DMS 273 treated with DMSO at 0.1 percent for 48 hours (cell line): ENCODE data around the gene PKIG.

Source experiments
- DNase-seq: peaks from one replicate; lab custom pipeline; 2025; lab: John Stamatoyannopoulos, UW

The PKIG gene

DNA sequence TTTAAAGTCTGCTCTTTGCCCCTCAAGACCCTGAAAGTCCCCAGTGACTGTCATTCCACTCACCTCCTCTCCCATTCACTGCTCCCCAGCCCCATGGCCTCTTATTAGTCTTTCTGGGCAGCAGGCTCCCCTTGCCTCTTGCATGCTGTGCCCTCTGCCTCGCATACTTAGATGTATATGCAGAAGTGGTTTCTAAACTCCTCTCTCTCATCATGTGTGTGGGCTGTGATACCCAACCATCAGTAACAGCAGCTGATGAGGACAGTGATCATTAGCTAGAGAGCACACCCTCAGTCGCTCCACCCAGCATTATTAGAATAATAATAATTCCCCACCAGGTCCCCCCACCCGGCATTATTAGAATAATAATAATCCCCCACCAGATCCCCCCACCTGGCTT, 14.5 kb downstream of the PKIG start:
- DNase-seq = no peak

DNA sequence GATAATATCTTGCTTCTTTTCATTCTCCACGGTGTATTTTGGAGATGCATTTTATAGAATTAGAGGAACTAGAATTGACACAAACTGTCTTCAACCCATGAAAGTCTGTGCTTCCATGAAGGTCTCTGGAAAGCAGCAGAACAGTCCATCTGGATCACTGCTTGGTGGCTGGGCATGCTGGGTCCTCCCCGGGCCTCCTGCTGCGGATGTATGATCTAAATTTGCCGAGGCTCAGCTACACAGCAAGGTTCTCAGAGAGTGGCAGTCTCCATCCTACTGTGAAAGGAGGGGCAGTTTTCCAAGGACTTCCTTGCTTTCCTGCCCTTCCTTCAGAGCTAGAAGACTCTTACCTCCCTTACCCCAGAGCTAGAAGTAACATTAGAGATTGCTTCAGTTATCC, 15.1 kb downstream of the PKIG start:
- no peak for DNase-seq

DNA sequence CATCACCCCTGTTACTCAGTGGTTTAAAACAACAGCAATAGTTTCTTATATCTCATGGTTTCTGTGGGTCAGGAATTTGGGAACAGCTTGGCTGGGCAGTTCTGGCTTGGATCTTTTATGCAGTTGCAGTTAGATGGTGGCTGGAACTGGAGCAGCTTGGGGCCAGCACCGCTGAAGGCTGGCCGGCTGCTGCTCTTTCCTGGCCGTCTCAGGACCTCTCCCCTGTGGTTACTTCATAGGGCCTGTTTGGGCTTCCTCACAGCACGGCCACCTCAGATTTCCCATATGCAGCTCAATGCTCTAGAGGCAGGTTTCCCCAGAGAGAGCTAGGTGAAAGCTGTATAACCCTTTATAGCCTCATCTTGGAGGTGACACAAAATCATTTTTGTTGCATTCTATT, 15.6 kb downstream of the PKIG start:
- no peak for DNase-seq

DNA sequence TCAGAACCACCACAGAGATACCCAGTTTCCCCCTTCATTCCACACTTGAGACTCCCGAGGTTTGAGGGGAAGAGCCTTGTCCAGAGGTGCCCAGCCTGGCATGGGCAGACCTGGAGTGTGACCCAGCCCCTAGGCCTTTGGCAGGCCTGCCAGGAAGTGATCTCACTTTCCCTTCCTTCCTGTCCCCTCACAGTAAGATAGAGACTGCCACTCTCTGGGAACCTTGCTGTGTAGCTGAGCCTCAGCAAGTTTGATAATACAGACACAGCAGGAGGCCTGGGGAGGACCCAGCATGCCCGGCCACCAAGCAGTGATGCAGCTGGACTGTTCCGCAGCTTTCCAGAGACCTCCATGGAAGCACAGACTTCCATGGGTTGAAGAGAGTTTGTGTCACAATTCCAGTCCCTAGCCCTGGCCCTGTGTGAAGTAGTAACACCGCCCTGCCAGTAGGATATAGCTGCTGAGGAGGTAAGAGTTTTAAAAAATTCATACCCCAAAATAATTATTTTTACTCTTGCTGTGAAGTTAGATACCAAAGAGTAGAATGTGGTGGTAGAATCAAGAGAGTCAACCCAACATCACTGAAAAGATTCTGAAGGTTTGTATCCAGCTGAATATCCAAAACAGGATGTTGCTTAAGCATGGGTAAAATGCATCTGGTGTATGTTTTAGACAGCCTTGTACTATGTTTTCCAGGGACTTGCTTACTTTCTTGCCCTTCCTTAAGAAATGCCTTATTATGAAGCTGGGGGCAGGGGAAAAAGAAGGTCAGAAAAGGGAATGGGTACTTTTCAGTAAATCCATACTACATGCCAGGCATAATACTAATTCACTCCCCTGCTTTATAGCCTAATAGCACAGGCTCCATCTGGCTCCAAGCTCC, 16.3 kb downstream of the PKIG start:
- DNase-seq = no peak

DNA sequence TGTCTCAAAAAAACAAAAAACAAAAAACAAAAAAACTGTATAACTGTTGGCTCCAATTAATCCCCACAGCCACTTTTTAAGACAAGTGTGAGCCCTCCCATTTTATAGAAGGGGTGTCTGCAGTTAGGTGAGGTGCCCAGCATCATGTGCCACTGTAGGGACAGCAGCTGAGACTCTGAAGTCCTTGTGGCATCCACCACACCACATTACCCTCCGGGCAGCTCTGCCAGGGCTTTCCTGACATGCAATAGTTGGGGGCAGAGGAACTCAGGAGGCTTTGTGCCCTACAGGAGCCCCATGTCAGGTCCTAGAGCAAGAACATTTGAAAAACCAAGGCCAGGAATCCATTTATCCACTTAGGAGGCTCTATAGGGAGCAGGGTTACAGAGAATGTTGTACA, 17.3 kb downstream of the PKIG start:
- DNase-seq = no peak

DNA sequence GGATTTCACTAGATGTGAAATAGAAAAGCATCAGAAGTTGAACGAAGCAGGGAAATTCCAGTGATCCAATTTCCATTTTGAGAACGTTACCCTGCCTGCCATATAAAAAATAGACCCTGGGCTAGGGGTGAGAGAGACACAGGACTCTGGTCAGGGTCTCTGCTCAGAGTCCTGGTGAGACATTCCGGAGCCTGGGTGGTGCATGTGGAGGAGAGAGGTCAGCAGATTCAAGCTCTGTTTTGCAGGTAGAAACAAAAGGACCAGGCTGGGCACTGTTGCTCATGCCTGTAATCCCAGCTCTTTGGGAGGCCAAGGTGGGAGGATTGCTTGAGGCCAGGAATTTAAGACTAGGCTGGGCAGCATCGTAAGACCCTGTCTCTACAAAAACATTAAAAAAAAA, 17.9 kb downstream of the PKIG start:
- no peak for DNase-seq

DNA sequence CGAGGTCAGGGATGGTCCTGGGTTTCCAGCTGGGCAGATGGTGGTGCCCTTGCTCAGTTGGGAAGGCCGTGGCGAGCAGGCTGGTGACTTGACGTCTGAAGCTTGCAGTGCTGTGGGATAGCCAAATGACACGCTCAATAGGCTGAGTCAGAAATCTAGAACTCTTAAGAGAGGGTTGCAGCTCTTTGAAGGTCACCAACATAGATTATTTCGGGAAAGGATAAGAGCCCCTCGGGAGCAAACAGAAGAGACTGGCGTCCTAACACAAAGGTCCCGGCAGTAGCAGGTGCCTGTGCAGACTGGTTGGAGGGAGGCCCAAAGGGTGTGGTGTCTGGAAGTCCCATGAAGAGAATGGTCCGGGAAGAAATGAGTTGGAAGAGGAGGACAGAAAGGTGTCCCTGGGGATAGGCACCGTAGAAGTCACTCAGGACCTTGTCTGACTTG, 18.4 kb downstream of the PKIG start:
- no peak for DNase-seq

DNA sequence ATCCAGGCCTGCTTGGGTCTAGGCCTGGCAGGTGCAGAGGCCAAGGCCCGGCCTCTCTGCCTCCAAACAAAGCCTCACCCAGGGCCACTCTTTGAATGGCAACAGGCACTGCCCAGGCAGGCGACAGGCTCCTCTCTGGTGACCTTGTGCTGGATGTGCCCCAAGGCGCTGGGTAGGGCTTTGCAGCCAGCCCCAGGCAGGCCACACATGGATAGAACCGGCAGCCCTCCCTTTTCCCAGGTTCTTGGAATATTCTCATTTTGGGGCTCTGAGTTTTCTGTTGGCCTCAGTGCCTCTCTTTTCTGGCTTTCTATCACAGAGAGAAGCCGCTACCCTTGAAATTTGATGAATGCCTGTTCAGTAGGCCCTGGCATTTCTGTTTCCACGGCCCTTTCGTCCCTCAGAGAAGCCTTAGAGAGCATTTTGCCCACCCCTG, 18.9 kb downstream of the PKIG start:
- DNase-seq = no peak

DNA sequence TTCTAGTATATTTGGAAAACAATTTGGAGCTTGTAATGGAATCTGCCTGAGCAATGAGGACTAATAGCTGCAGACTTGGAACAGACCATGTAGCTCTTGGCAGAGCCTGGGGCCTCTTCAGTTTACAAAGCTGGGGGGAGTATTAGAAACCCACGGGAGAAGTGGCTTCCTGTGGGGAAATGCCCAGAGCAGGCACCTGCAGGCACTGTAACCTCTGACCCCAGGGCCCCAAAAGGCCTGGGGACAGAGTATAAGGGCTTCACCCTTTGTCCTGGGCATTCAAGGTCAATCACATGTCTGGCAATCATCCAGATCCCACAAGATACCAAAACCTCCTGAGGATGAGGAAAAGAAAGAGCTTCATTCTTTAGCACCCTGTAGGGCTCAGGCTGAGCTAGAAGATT, 19.4 kb downstream of the PKIG start:
- DNase-seq = no peak

DNA sequence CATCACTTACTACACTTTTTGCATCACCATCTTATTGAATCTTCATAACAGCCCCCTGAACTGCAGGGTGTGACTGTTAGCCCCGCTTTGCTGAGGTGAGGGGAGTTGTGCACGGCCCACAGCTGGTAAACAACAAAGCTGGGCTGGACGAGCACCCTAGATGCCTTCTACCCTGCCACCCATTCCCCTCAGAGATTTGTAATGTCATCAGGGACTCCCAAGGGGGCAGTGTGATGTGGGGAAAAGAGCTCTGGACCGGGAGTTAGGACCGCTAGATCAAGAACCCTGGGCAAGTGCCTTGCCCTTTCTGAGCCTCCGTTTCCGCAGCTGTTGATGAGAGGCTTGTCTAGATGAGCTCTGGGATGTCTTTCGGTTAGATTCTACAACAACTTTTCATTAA, 20.9 kb downstream of the PKIG start:
- no peak for DNase-seq

DNA sequence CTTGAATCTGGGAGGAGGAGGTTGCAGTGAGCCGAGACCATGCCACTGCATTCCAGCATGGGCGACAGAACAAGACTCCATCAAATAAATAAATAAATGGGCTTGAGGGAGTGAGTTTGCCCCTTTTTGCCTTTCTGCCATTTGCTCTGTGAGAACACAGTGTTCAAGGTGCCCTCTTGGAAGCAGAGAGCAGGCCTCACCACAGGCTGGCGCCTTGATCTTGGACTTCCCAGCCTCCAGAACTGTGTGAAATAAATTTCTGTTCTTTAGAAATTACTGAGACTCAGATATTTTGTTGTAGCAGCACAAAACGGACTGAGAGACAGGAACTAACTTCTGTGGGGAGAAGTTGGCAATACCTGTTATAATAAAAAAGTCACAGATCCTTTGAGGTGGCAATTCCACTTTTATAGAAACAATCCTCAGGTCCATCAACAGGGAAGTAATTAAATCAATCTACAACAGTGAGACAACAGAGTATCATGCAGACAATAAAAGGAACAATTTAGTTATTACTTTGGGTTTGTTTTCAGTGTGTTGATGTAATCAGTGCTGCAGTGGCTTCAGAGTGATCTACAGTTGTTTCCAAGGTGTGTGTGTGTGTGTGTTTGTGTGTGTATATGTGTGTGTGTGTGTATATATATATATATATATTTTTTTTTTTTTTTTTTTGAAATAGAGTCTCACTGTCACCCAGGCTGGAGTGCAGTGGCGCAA, 24.5 kb downstream of the PKIG start:
- no peak for DNase-seq

DNA sequence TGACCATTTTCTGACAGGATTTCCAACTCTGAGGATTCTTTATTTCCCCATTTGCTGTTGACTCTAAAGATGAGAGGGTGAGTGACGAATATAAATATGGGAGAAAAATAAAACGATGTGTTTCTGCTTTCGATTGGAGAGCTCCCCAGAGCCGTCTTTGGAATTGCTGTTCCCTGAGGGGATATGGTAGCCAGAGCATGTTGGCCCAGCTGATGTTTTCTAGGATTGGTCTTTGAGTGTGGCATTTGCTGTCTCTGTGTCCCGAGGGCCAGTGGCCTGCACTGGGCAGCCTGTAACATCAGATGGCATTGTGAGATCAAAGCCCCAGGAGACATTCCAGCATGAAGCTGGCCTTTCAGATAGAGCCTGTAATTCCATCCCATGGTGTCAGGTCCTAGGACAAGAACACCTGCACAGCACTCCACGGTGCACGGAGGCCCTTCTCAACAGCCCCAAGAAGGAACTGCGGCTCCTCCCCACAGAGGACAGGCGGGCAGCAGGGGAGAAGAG, 26.7 kb downstream of the PKIG start:
- no peak for DNase-seq

DNA sequence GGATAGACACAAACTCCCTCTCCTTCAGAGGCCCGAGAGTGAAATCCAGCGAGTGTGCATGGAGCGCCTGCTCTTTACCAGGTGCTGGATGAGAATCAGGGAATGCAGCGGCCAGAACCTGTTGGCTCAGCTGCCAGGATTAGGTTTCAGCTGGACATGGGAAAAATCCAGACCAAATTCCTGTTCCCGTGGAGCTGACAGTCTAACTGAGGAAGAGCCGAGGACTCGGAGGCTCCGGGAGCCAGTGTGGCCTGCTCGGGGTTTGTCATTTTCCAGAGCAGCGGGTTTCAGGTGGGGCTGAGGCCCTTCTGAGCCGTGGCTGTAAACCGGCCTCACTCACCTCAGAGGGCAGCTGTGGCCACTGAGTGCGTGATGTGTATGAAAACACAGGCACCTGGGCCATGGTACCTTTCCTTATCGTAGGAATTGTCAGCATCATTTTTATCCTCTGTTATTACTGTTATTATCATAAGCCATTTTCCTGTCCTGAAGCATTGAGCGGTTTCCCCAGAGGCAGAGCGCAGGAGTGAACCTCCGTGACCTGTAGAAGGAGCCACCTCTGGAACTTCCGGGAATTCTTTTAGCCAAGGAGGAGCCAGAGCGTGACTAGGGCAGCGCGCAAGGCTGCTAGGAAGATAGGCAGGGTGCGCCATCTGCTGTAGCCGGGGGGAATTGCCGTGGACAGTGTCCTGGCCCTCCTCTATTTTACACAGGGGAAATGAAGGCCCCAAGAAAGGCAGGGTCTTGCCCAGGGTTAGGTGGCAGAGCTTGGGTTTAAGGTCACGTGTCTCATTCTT, 27.3 kb downstream of the PKIG start:
- DNase-seq = peak; percentile 67

DNA sequence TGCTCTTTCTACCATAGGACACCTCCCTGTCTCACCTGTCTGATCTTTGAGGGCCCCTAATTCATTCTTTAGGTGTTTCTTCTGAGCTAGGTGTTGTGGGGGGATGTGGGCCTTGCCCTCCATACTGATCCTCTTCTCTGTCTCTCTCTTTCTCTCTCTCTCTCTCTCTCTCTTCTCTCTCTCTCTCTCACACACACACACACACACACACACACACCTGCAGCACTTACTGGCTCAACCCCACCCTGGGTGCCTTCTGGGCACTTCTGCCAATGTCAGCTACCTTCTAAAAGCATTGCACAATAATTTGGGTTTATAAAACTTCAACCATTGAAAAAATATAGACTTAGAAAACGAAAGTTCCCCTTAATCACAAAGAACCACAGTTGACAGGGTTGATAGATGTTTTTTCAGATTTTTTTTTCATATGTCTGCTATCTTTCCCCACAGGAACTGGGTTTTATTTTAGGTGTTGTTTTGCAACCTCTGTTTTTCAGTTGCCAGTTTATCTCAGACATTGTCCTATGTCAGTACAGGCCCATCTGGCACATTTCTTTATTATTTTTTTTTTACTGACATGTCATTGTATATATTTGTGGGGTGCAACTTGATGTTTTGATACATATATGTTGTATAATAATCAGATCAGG, 28.1 kb downstream of the PKIG start:
- DNase-seq = no peak

DNA sequence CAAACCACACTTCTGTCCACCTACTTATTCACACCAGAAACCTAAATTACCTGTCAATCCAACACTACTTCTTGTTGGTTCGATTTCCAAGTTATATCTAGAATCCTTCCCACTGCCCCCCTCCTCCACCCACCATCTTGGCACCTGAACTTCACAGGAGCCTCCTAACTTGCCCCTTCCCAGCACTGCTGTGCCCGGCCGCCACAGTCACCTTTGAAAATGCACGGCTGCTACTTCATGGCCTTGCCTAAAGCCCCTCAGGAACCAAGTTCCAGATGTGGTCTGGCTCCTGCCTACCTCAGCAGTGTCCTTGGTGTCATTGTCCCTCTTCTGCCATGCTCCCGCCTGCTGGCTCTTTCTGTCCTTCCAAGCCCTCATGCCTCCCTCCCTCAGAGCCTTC, 31.2 kb downstream of the PKIG start:
- no peak for DNase-seq

DNA sequence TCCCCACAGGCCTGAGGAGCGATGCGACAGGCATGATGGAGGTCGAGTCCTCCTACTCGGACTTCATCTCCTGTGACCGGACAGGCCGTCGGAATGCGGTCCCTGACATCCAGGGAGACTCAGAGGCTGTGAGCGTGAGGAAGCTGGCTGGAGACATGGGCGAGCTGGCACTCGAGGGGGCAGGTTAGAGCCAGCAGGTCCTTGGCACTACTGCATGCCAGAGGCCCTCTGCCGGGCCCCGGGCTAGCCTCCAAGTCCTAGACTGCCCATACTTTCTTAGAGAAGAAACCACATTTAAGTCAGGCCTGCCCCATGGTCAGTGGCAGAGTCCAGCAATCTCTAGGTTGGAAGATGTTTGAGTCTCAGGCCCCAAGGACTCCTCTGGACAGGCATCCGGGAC, 32.1 kb downstream of the PKIG start:
- DNase-seq = no peak

DNA sequence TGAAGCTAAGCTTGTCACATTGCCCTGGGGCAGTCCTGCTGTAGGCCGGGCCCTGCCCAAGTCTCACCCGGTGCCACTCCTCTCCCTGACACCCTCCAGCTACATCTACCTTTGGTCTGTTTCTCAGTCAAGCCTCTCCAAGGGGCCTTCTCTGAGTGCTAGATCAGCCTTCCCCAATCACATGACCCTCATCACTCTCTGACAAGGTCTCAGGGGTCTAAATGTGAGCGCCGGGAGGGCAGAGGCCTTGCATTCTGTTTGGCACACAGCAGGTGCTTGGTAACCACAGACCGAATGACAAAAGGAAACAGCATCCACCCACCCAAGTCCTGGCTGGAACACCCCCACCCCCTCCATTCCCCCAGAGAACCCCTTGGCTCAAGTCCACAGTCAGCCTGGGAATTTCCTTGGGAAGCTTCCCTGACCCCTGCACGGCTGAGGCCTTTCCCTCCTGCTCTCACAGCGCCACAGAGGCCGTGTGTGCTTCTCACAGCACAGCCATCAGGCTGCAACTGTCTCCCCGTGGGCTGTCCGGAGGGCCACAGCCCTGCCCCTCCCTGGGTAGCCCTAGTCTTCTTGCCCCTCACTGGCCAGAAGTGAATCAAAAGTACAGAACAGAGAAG, 32.9 kb downstream of the PKIG start:
- DNase-seq = no peak

DNA sequence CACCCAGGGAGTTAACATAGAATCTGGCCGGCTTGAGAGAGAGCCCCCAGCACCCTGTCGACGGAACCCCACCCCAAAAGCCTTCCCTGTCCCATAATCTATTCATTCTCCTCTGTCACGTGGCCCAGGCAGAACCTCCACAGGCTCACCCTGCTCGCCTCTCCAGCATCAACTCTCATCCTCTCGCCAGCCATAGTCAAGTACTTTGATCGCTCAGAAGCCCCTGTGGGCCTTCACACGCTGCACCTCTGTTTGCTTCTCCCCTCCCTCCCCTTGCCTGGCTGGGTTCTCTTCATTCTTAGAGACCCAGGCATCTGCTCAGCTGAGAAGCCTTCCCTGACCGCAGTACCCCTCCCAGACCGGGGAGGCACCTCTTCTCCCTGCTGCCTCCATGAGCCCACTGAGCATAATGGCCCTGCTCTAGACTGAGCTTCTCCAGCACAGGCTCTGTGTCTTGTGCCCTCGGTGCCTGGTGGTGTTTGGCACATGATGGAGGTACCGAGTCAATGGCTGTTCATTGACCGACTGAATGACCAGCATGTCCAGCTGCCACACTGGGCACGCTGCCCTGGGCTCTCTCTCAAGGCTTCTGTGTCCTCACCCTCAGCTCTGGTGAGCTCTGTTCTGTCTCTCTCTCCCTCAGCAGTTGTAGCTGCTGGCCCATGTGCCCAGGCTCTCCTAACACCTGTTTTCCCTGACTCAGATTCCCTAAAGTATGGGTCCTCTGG, 33.7 kb downstream of the PKIG start:
- no peak for DNase-seq

DNA sequence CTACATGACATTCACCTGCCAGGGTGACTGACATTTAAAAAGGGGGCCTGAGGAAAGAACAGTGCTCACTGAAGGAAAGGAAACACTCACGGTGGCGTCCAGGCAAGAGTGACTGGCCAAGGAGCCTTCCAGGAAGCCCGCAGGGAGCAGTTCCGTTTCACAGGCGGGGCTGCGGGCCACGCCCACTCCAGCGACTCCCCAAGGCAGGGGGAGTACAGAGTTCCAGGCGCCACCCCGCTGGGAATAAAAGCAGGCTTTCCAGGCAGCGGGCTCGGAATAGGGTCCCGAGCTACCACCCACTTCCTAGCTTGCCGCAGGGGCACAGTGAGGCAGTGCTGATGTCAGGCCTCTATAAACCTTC, 34.2 kb downstream of the PKIG start:
- DNase-seq = no peak

DNA sequence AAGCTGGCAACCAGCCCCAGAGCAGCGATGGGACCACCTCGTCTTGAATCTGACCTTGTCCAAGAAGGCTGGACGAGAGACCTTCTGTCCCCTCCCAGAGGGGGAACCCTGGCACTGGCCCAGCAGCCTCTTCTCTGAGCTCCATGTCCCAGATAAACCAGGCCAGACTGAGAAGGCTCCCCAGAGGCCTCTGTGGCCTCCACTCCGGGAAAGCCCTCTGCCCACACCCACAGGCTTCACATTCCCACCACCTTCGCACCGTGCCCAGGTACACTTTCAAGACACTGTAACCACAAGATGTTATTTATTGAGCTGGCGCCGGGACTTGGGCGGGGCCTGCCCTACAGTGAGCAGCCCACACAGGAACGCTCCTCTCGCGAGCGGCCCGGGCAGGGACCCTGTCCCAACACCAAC, 35.9 kb downstream of the PKIG start:
- no peak for DNase-seq

DNA sequence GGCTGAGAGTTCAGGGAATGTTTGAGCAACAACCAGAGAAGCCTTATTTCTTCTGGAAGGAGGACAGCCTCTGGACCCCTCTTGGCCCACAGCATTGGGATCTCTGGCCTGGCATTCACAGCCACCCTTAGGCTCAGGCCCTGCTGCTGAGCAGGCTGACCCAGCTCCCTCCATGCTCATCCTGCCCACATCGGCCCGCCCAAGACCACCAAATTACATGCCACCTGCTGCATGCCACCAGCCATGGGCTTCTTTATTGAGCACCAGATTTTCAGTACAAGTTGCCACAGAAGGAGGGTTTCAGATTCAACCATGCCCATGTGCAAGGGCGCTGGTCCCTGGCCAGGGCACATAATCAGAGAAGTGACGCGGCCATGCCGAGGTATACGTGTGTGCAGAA, 36.9 kb downstream of the PKIG start:
- DNase-seq = no peak
